ENCODE data around the gene TNFRSF1A.

Gene TNFRSF1A

GRCh38 chr12:6328045-6328779 is 13.7 kb downstream of the TNFRSF1A start:
- no peak for DNase-seq (ENCODE audit: low spot score)
- TF ChIP-seq CTCF (IDR thresholded peaks at IDR 0.05; ENCODE audit: extremely low read depth, missing control alignments) = no peak

- no peak for TF ChIP-seq CTCF (IDR thresholded peaks at IDR 0.05; ENCODE audit: extremely low read depth, missing control alignments)
- no peak for DNase-seq (ENCODE audit: low spot score)
Measured at GRCh38 chr12:6327229-6328041, 14.4 kb downstream of the TNFRSF1A start.

GRCh38 chr12:6326316-6327228 is 15.3 kb downstream of the TNFRSF1A start:
- no peak for TF ChIP-seq CTCF (IDR thresholded peaks at IDR 0.05; ENCODE audit: extremely low read depth, missing control alignments)
- DNase-seq (ENCODE audit: low spot score) = peak; percentile 75

- TF ChIP-seq CTCF (IDR thresholded peaks at IDR 0.05; ENCODE audit: extremely low read depth, missing control alignments) = no peak
- DNase-seq (ENCODE audit: low spot score) = no peak
Measured at GRCh38 chr12:6324936-6325750, 16.7 kb downstream of the TNFRSF1A start.

- no peak for TF ChIP-seq CTCF (IDR thresholded peaks at IDR 0.05; ENCODE audit: extremely low read depth, missing control alignments)
- no peak for DNase-seq (ENCODE audit: low spot score)
Measured at GRCh38 chr12:6323995-6324711, 17.7 kb downstream of the TNFRSF1A start.

GRCh38 chr12:6323340-6323994 is 18.4 kb downstream of the TNFRSF1A start:
- no peak for TF ChIP-seq CTCF (IDR thresholded peaks at IDR 0.05; ENCODE audit: extremely low read depth, missing control alignments)
- DNase-seq (ENCODE audit: low spot score) = peak; percentile 78

Data from GM20000 (cell line).